ENCODE results near the gene PRKCQ.
"Not testable (repeated sequence)": the region's sequence is repeated elsewhere in the genome, so short reads cannot be mapped to it uniquely, and the experiment has no call there.

Gene PRKCQ

GRCh38 chr10:6463366-6463765, 116.7 kb downstream of the PRKCQ start:
- Histone ChIP-seq H3K4me1 (ENCODE audit: insufficient read depth, low read length) (no peaks in the 10 kb centered on the region), H3K27ac (ENCODE audit: low read depth, low read length) (no peak overlapping the region), H3K27me3 (ENCODE audit: control insufficient read depth in 1 of 2, insufficient read depth in 2 of 2, low read length in 2 of 2) (no peaks in the 10 kb centered on the region), H3K9me3 (ENCODE audit: low read length) (no peaks in the 10 kb centered on the region), H3K9ac (ENCODE audit: low read length) (no peak overlapping the region), H3K36me3 (ENCODE audit: insufficient read depth, low read length) (no peaks in the 10 kb centered on the region), H3K4me3 (ENCODE audit: low read depth in 1 of 2, low read length in 2 of 2) (no peak overlapping the region)

- no peak overlapping the region for H3K27ac ChIP-seq (ENCODE audit: low read depth, low read length)
- H3K27me3 ChIP-seq (ENCODE audit: control insufficient read depth in 1 of 2, insufficient read depth in 2 of 2, low read length in 2 of 2) = no peaks in the 10 kb centered on the region
- no peaks in the 10 kb centered on the region for H3K4me1 ChIP-seq (ENCODE audit: insufficient read depth, low read length)
- no peaks in the 10 kb centered on the region for H3K36me3 ChIP-seq (ENCODE audit: insufficient read depth, low read length)
- no peaks in the 10 kb centered on the region for H3K9me3 ChIP-seq (ENCODE audit: low read length)
- no peak overlapping the region for H3K4me3 ChIP-seq (ENCODE audit: low read depth in 1 of 2, low read length in 2 of 2)
- H3K9ac ChIP-seq (ENCODE audit: low read length) = no peak overlapping the region
These were observed 118.1 kb downstream of the PRKCQ start for GRCh38 chr10:6461961-6462360.

GRCh38 chr10:6460861-6461409, 119.1 kb downstream of the PRKCQ start:
- no peaks in the 10 kb centered on the region for H3K27me3 ChIP-seq (ENCODE audit: control insufficient read depth in 1 of 2, insufficient read depth in 2 of 2, low read length in 2 of 2)
- no peak overlapping the region for H3K27ac ChIP-seq (ENCODE audit: low read depth, low read length)
- no peaks in the 10 kb centered on the region for H3K36me3 ChIP-seq (ENCODE audit: insufficient read depth, low read length)
- no peak overlapping the region for H3K9ac ChIP-seq (ENCODE audit: low read length)
- H3K4me3 ChIP-seq (ENCODE audit: low read depth in 1 of 2, low read length in 2 of 2) = no peak overlapping the region
- H3K4me1 ChIP-seq (ENCODE audit: insufficient read depth, low read length) = no peaks in the 10 kb centered on the region
- H3K9me3 ChIP-seq (ENCODE audit: low read length) = no peaks in the 10 kb centered on the region

- H3K9ac ChIP-seq (ENCODE audit: low read length) = no peak overlapping the region
- H3K4me1 ChIP-seq (ENCODE audit: insufficient read depth, low read length) = no peaks in the 10 kb centered on the region
- no peak overlapping the region for H3K4me3 ChIP-seq (ENCODE audit: low read depth in 1 of 2, low read length in 2 of 2)
- no peaks in the 10 kb centered on the region for H3K9me3 ChIP-seq (ENCODE audit: low read length)
- H3K27me3 ChIP-seq (ENCODE audit: control insufficient read depth in 1 of 2, insufficient read depth in 2 of 2, low read length in 2 of 2) = no peaks in the 10 kb centered on the region
- no peak overlapping the region for H3K27ac ChIP-seq (ENCODE audit: low read depth, low read length)
- no peaks in the 10 kb centered on the region for H3K36me3 ChIP-seq (ENCODE audit: insufficient read depth, low read length)
These were observed 121.3 kb downstream of the PRKCQ start for GRCh38 chr10:6458814-6459213.

GRCh38 chr10:6457376-6457775, 122.7 kb downstream of the PRKCQ start:
- H3K27me3 ChIP-seq (ENCODE audit: control insufficient read depth in 1 of 2, insufficient read depth in 2 of 2, low read length in 2 of 2) = no peaks in the 10 kb centered on the region
- H3K9me3 ChIP-seq (ENCODE audit: low read length) = no peaks in the 10 kb centered on the region
- H3K9ac ChIP-seq (ENCODE audit: low read length) = no peak overlapping the region
- H3K27ac ChIP-seq (ENCODE audit: low read depth, low read length) = no peak overlapping the region
- H3K4me3 ChIP-seq (ENCODE audit: low read depth in 1 of 2, low read length in 2 of 2) = no peak overlapping the region
- no peaks in the 10 kb centered on the region for H3K36me3 ChIP-seq (ENCODE audit: insufficient read depth, low read length)
- H3K4me1 ChIP-seq (ENCODE audit: insufficient read depth, low read length) = no peaks in the 10 kb centered on the region

- no peak overlapping the region for H3K9ac ChIP-seq (ENCODE audit: low read length)
- no peaks in the 10 kb centered on the region for H3K36me3 ChIP-seq (ENCODE audit: insufficient read depth, low read length)
- H3K27me3 ChIP-seq (ENCODE audit: control insufficient read depth in 1 of 2, insufficient read depth in 2 of 2, low read length in 2 of 2) = no peaks in the 10 kb centered on the region
- H3K4me1 ChIP-seq (ENCODE audit: insufficient read depth, low read length) = no peaks in the 10 kb centered on the region
- no peak overlapping the region for H3K27ac ChIP-seq (ENCODE audit: low read depth, low read length)
- no peak overlapping the region for H3K4me3 ChIP-seq (ENCODE audit: low read depth in 1 of 2, low read length in 2 of 2)
- no peaks in the 10 kb centered on the region for H3K9me3 ChIP-seq (ENCODE audit: low read length)
These were observed 124.0 kb downstream of the PRKCQ start for GRCh38 chr10:6456067-6456466.

GRCh38 chr10:6455592-6455991, 124.5 kb downstream of the PRKCQ start:
- Histone ChIP-seq H3K27me3 (ENCODE audit: control insufficient read depth in 1 of 2, insufficient read depth in 2 of 2, low read length in 2 of 2) (no peaks in the 10 kb centered on the region), H3K4me3 (ENCODE audit: low read depth in 1 of 2, low read length in 2 of 2) (no peak overlapping the region), H3K9ac (ENCODE audit: low read length) (no peak overlapping the region), H3K27ac (ENCODE audit: low read depth, low read length) (no peak overlapping the region), H3K9me3 (ENCODE audit: low read length) (no peaks in the 10 kb centered on the region), H3K4me1 (ENCODE audit: insufficient read depth, low read length) (no peaks in the 10 kb centered on the region), H3K36me3 (ENCODE audit: insufficient read depth, low read length) (no peaks in the 10 kb centered on the region)

- H3K27ac ChIP-seq (ENCODE audit: low read depth, low read length) = no peak overlapping the region
- H3K27me3 ChIP-seq (ENCODE audit: control insufficient read depth in 1 of 2, insufficient read depth in 2 of 2, low read length in 2 of 2) = no peaks in the 10 kb centered on the region
- no peak overlapping the region for H3K4me3 ChIP-seq (ENCODE audit: low read depth in 1 of 2, low read length in 2 of 2)
- H3K36me3 ChIP-seq (ENCODE audit: insufficient read depth, low read length) = no peaks in the 10 kb centered on the region
- no peaks in the 10 kb centered on the region for H3K9me3 ChIP-seq (ENCODE audit: low read length)
- H3K9ac ChIP-seq (ENCODE audit: low read length) = no peak overlapping the region
- no peaks in the 10 kb centered on the region for H3K4me1 ChIP-seq (ENCODE audit: insufficient read depth, low read length)
These were observed 133.4 kb downstream of the PRKCQ start for GRCh38 chr10:6446711-6447110.

- no peaks in the 10 kb centered on the region for H3K27me3 ChIP-seq (ENCODE audit: control insufficient read depth in 1 of 2, insufficient read depth in 2 of 2, low read length in 2 of 2)
- no peak overlapping the region for H3K4me3 ChIP-seq (ENCODE audit: low read depth in 1 of 2, low read length in 2 of 2)
- H3K36me3 ChIP-seq (ENCODE audit: insufficient read depth, low read length) = no peaks in the 10 kb centered on the region
- no peak overlapping the region for H3K27ac ChIP-seq (ENCODE audit: low read depth, low read length)
- H3K9ac ChIP-seq (ENCODE audit: low read length) = no peak overlapping the region
- H3K9me3 ChIP-seq (ENCODE audit: low read length) = no peaks in the 10 kb centered on the region
- H3K4me1 ChIP-seq (ENCODE audit: insufficient read depth, low read length) = no peaks in the 10 kb centered on the region
These were observed 134.3 kb downstream of the PRKCQ start for GRCh38 chr10:6445671-6446316.

- not testable (repeated sequence) for H3K4me1 ChIP-seq (ENCODE audit: insufficient read depth, low read length); H3K36me3 ChIP-seq (ENCODE audit: insufficient read depth, low read length); H3K27ac ChIP-seq (ENCODE audit: low read depth, low read length); H3K4me3 ChIP-seq (ENCODE audit: low read depth in 1 of 2, low read length in 2 of 2); H3K27me3 ChIP-seq (ENCODE audit: control insufficient read depth in 1 of 2, insufficient read depth in 2 of 2, low read length in 2 of 2); H3K9me3 ChIP-seq (ENCODE audit: low read length); H3K9ac ChIP-seq (ENCODE audit: low read length)
These were observed 140.2 kb downstream of the PRKCQ start for GRCh38 chr10:6439875-6440274.

GRCh38 chr10:6431861-6432260, 148.2 kb downstream of the PRKCQ start:
- Histone ChIP-seq H3K27me3 (ENCODE audit: control insufficient read depth in 1 of 2, insufficient read depth in 2 of 2, low read length in 2 of 2) (no peaks in the 10 kb centered on the region), H3K27ac (ENCODE audit: low read depth, low read length) (no peak overlapping the region), H3K9ac (ENCODE audit: low read length) (no peak overlapping the region), H3K4me3 (ENCODE audit: low read depth in 1 of 2, low read length in 2 of 2) (no peak overlapping the region), H3K36me3 (ENCODE audit: insufficient read depth, low read length) (no peaks in the 10 kb centered on the region), H3K9me3 (ENCODE audit: low read length) (no peaks in the 10 kb centered on the region), H3K4me1 (ENCODE audit: insufficient read depth, low read length) (peaks cover 12% of the 10 kb centered on the region)

GRCh38 chr10:6431186-6431585, 148.9 kb downstream of the PRKCQ start:
- Histone ChIP-seq H3K27me3 (ENCODE audit: control insufficient read depth in 1 of 2, insufficient read depth in 2 of 2, low read length in 2 of 2) (no peaks in the 10 kb centered on the region), H3K4me3 (ENCODE audit: low read depth in 1 of 2, low read length in 2 of 2) (no peak overlapping the region), H3K36me3 (ENCODE audit: insufficient read depth, low read length) (no peaks in the 10 kb centered on the region), H3K9me3 (ENCODE audit: low read length) (no peaks in the 10 kb centered on the region), H3K4me1 (ENCODE audit: insufficient read depth, low read length) (peaks cover 12% of the 10 kb centered on the region), H3K9ac (ENCODE audit: low read length) (no peak overlapping the region), H3K27ac (ENCODE audit: low read depth, low read length) (no peak overlapping the region)
